HUES64 (cell line): ENCODE results near the gene TIMD4.

Source experiments
- H3K27ac ChIP-seq: 2 replicates; pipeline ENCODE4 v1.7.0; 2013; ENCODE audit warnings: low read depth, low read length, inconsistent platforms
- H3K27me3 ChIP-seq: 2 replicates; pipeline ENCODE4 v1.6.1; 2013; ENCODE audit warnings: mild to moderate bottlenecking, low read length; ENCODE audit not compliant: insufficient read depth
- H3K36me3 ChIP-seq: 2 replicates; pipeline ENCODE4 v1.6.1; 2013; ENCODE audit warnings: mild to moderate bottlenecking, low read length; ENCODE audit not compliant: insufficient read depth
- H3K4me1 ChIP-seq: 2 replicates; pipeline ENCODE4 v1.6.1; 2013; ENCODE audit warnings: mild to moderate bottlenecking, low read length, moderate library complexity; ENCODE audit not compliant: insufficient read depth
- H3K4me3 ChIP-seq: 2 replicates; pipeline ENCODE4 v1.5.1; 2013; ENCODE audit warnings: mild to moderate bottlenecking, low read length, moderate library complexity
- H3K9ac ChIP-seq: 2 replicates; pipeline ENCODE4 v1.6.1; 2013; ENCODE audit warnings: mild to moderate bottlenecking, low read depth, low read length
- H3K9me3 ChIP-seq: 2 replicates; pipeline ENCODE4 v1.6.1; 2013; ENCODE audit warnings: low read depth, low read length; ENCODE audit not compliant: insufficient read depth
- WGBS: fragments of 150-250, 120-280 bp; methylation state at CpG from one replicate; pipeline ENCODE4 v1.1.7; 2013; ENCODE audit warnings: missing lambda C conversion rate; 5-methylcytosine and 5-hydroxymethylcytosine counted together

TIMD4 gene

GRCh38 chr5:156893517-156893916, 69.5 kb downstream of the TIMD4 start:
- H3K27ac ChIP-seq, result no peak overlapping the region
- H3K9ac ChIP-seq, result no peak overlapping the region
- H3K36me3 ChIP-seq, result no peaks in the 10 kb centered on the region
- 90% methylated on average over 1 of the region's 1 CpG for WGBS
- H3K27me3 ChIP-seq, result no peaks in the 10 kb centered on the region
- no peak overlapping the region for H3K4me3 ChIP-seq
- no peaks in the 10 kb centered on the region for H3K9me3 ChIP-seq
- H3K4me1 ChIP-seq, result no peaks in the 10 kb centered on the region

DNA sequence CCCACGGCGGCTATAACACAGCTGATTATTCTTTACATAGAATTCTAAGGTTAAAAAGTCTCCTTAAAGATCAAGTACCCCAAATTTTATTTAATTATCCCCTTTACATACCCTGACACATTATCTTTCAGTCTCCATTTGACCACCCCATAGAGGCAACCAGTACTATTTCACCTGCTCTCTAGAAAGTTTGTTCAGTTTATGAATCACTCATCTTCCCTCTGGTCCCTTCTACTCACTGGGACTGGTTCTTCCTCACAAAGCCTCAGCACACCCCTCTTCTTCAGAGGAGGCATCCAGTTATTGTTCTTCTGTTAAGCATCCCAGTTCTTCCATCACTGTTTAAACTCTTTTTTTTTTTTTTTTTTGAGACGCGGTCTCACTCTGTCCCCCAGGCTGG, 70.2 kb downstream of the TIMD4 start:
- Histone ChIP-seq H3K4me1 (no peaks in the 10 kb centered on the region), H3K9me3 (no peaks in the 10 kb centered on the region), H3K36me3 (no peaks in the 10 kb centered on the region), H3K4me3 (no peak overlapping the region), H3K27ac (no peak overlapping the region), H3K27me3 (no peaks in the 10 kb centered on the region), H3K9ac (no peak overlapping the region)
- 96% methylated on average over 4 of the region's 4 CpGs for WGBS

- H3K9me3 ChIP-seq, result no peaks in the 10 kb centered on the region
- H3K4me3 ChIP-seq, result no peak overlapping the region
- no peak overlapping the region for H3K9ac ChIP-seq
- no peaks in the 10 kb centered on the region for H3K27me3 ChIP-seq
- H3K27ac ChIP-seq, result no peak overlapping the region
- no peaks in the 10 kb centered on the region for H3K4me1 ChIP-seq
- no peaks in the 10 kb centered on the region for H3K36me3 ChIP-seq
- 85% methylated on average over 1 of the region's 1 CpG for WGBS
Observed at GRCh38 chr5:156892223-156892622, 70.8 kb downstream of the TIMD4 start.

- no peak overlapping the region for H3K4me3 ChIP-seq
- H3K9me3 ChIP-seq, result no peaks in the 10 kb centered on the region
- no peak overlapping the region for H3K27ac ChIP-seq
- H3K9ac ChIP-seq, result no peak overlapping the region
- no peaks in the 10 kb centered on the region for H3K36me3 ChIP-seq
- no peaks in the 10 kb centered on the region for H3K4me1 ChIP-seq
- no peaks in the 10 kb centered on the region for H3K27me3 ChIP-seq
- 98% methylated on average over 2 of the region's 2 CpGs for WGBS
Observed at GRCh38 chr5:156888520-156888919, 74.5 kb downstream of the TIMD4 start.

- no peaks in the 10 kb centered on the region for H3K36me3 ChIP-seq
- H3K9me3 ChIP-seq, result no peaks in the 10 kb centered on the region
- H3K4me1 ChIP-seq, result no peaks in the 10 kb centered on the region
- no peak overlapping the region for H3K27ac ChIP-seq
- no peak overlapping the region for H3K4me3 ChIP-seq
- 72% methylated on average over 3 of the region's 3 CpGs for WGBS
- no peaks in the 10 kb centered on the region for H3K27me3 ChIP-seq
- H3K9ac ChIP-seq, result no peak overlapping the region
Observed at GRCh38 chr5:156883316-156883875, 79.6 kb downstream of the TIMD4 start.

DNA sequence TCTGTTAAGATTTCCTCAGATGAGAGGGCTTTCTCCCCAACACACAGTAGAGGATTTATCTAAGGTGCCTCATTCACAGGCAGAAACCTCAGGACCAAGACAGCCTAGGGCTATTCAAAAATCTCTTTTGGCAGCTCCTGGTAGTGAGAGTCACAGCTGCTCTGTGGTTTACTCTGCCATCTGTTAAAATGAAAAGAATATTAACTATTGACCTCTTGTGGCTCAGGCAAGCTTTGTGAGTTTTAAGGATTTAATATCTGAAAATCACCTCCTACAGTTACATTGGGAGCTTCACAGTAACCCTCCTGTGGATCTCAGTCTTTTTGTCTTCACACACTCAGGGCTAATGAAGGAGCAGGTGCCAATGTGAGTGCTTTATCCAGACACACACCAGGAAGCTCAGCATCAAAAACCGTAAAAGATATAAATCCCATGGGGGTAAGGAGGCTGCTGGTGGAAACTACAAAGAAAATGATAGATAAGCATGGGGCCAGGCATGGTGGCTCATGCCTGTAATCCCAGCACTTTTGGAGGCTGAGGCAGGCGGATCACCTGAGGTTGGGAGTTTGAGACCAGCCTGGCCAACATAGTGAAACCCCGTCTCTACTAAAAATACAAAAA, 83.3 kb downstream of the TIMD4 start:
- Histone ChIP-seq H3K36me3 (no peaks in the 10 kb centered on the region), H3K9me3 (no peaks in the 10 kb centered on the region), H3K4me1 (no peaks in the 10 kb centered on the region), H3K27ac (no peak overlapping the region), H3K9ac (no peak overlapping the region), H3K4me3 (no peak overlapping the region), H3K27me3 (no peaks in the 10 kb centered on the region)
- 96% methylated on average over 3 of the region's 3 CpGs for WGBS

DNA sequence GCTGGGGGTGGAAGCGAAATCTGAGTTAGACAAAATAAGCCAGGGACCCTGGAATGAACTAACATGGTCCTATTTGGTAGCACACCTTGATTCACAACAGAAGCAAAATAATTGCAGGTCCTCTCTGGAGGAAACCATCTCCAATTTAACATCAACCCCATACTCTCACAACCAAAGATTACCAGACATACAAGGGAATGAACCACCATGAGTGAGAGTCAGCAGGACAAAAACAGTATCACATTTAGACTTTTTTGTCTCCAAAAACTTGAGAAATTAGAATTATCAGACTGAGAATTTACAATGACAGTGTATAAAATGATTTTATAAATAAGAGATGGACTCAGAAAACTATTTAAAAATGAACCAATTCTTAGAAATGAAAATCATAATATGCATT, 91.8 kb downstream of the TIMD4 start:
- no peaks in the 10 kb centered on the region for H3K9me3 ChIP-seq
- H3K27me3 ChIP-seq, result no peaks in the 10 kb centered on the region
- no peaks in the 10 kb centered on the region for H3K4me1 ChIP-seq
- WGBS, result 93% methylated on average over 1 of the region's 1 CpG
- H3K36me3 ChIP-seq, result no peaks in the 10 kb centered on the region
- H3K4me3 ChIP-seq, result no peak overlapping the region
- H3K27ac ChIP-seq, result no peak overlapping the region
- no peak overlapping the region for H3K9ac ChIP-seq

DNA sequence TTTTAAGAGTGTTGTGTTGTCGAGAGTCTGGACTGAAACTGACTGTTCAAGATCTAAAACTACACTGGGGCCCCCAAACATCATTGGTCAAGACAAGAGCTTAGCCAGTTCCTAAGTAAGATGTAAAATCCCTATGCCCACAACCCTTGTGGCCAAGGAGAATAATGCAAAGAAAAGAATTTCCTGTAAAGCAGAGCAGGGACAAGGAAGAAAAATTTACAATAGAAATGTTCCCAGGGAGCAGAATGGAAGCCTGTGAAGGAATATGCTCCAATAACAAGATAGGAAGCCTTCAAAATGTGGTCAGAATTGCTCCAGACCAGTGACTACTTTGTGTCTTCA, 92.6 kb downstream of the TIMD4 start:
- H3K9me3 ChIP-seq, result no peaks in the 10 kb centered on the region

More for the DNA sequence above, 92.6 kb downstream of the TIMD4 start:
- WGBS, result 90% methylated on average over 1 of the region's 1 CpG
- H3K4me1 ChIP-seq, result no peaks in the 10 kb centered on the region
- H3K27ac ChIP-seq, result no peak overlapping the region
- no peak overlapping the region for H3K9ac ChIP-seq
- H3K27me3 ChIP-seq, result no peaks in the 10 kb centered on the region
- no peak overlapping the region for H3K4me3 ChIP-seq
- no peaks in the 10 kb centered on the region for H3K36me3 ChIP-seq
